SIG-M5 treated with dmso at 0.1 percent for 504 hours (cell line): ENCODE data around the gene TENM3.

ENCODE experiments used
- DNase-seq: peaks from one replicate; lab custom pipeline; 2025; ENCODE audit not compliant: unreplicated experiment; lab: John Stamatoyannopoulos, UW

TENM3 gene

DNA sequence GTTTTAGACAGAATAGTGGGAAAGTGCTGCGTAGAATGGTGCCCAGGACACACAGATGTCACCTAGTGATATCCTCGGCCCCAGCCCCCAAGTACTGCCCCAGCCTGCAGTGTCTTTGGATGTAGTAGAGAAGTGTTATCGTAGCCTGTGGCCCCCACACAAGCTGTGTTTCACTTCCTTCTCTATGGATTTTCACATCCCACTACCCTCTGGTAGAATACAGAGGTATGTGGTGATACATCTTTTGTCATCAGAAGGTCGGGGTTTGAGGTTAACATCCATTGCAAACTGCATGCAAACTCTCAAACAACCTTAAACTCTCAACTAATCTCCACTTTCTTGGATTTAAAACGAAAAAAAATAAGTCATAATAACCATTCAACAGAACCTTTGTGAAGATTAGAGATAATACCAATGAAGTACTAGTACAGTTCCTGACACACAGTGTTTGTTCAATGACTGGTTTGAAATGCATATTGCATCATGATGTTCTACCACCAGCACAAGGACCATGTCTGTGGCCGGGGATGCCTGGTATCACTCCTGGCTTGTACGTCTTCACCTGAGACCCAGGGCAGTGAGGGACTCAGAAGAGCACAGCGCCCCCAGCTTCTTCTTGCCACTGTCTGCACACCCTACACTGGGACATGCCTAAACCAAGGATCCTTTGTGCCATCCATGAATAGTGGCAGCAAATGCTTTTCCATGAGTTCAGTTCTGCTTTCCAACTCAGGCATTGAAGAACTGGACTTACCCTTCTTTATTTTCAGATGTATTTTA is 406.7 kb downstream of the TENM3 start:
- DNase-seq, result no peak

DNA sequence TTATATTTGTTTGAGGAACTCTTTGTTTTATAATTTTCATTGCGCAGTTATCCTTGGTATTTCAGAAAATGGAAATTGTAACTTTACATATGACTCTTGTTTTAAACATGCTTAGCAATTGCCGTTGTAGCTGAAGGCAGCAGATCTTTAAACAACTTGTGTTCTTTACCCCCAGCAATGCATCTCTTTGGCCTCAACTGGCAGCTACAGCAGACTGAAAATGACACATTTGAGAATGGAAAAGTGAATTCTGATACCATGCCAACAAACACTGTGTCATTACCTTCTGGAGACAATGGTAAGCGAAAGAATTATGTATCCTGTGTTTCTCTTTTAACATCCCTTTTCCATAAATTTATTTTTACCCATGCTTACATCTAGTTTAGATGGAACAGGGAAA is 410.4 kb downstream of the TENM3 start:
- DNase-seq, result no peak

DNA sequence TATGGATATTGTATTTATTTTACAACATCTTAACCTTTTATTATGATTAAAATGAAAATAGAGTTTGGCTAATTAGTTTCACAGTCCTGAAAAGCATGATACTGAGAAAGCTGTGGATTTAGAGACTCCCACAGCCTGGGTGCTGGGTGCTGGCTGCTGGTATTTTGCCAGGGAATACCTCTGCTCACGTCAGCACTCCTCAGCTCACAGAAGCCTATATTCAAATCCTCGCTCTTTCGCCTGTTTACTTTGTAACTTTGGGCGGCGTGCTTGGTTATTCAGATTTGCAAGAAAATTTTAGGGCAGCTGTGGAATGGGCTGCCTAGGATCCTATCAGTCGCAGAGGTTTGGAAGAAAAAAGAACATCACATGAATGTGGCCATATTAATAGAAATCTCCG is 412.1 kb downstream of the TENM3 start:
- no peak for DNase-seq

DNA sequence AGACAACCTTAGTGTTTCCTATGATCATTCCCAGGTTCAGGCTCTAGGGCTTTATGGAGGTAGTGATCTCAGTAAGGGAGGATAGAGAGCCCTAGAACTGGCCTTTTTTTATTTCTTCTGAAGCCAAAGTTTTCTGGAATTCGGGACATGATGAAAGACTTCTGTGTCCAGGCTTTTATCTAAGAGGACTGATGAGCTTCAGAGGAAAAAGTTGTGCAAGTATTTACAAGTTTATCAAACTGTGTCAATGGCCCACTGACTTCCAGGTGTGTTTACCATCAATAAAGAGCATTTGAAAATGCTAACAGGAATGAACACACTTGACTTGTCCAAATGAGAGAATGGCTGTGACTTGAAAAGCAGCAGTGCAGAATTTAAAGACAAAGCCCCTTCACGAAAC is 419.3 kb downstream of the TENM3 start:
- DNase-seq, result no peak

DNA sequence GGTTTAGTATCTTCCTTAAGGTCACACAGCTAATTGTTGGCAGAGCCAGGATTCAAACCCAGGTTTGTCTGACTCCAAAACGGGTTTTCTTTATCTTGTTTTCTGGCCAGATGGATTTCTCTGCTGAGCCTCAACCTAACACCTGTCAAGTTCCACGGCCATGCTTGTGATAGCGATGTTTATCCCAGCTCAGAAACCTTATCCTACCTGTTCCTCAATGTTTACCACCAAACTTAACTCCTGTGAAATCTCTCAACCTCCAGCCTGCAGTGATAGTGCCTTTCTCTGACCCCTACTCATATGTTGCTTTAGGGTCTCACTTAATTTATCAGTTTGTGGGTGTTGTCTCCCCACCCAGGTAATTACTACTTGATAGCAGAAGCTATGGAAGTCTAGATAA is 428.0 kb downstream of the TENM3 start:
- DNase-seq, result no peak

DNA sequence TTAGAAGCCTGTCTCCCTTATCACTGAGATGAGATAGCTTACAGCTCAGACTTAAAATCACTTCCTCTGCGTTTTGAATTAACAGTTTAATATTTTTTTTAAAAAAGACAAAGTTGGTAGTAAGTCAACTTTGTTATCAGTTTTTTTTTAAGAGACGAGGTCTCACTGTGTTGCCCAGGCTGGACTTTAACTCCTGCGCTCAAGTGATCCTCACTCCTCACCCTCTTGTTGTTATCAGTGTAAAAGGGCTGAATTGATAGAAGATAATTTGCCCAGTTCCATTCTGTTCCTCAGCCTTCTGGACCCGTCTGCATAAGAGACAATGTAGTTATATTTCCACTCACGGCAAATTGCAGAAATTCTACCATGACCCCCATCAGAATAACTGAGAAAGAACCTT is 428.5 kb downstream of the TENM3 start:
- no peak for DNase-seq

DNA sequence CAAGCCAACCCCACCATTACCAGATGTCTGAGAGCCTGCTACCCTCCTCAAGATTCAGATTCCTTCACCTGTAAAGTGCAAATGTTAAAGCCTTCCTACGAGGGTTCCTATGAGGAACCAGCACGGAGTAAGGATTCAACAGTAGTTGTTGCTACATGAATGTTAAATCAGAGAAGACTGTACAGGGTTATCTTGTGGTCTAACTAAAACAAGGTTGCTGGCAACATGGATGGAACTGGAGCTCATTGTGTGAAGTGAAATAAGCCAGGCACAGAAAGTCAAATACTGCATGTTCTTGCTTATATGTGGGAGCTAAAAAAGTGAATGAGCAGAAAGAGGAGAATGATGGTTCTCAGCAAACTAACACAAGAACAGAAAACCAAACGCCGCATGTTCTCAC is 435.4 kb downstream of the TENM3 start:
- DNase-seq, result no peak

DNA sequence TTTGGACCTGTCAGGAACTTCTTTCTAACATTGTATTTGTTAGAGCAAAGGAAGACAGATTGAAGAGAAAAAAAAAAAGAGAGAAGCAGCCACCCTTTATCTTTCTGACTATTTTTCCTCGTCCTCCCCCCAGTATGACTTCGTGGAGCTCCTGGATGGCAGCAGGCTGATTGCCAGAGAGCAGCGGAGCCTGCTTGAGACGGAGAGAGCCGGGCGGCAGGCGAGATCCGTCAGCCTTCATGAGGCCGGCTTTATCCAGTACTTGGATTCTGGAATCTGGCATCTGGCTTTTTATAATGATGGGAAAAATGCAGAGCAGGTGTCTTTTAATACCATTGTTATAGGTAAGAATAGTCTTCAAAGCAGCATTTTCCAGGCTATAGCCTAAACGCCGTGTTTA is 436.3 kb downstream of the TENM3 start:
- DNase-seq, result no peak

DNA sequence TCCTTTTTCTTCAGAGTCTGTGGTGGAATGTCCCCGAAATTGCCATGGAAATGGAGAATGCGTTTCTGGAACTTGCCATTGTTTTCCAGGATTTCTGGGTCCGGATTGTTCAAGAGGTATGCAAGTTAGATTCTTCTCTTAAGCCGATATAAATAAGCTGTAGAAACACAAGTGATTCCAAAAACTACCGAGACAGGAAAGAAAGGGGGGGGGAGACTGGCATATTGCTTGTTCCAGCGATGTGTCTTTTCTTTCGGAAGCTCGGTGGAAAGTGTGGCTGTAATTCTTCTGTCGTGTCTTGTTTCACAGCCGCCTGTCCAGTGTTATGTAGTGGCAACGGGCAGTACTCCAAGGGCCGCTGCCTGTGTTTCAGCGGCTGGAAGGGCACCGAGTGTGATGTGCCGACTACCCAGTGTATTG is 437.0 kb downstream of the TENM3 start:
- DNase-seq, result no peak

DNA sequence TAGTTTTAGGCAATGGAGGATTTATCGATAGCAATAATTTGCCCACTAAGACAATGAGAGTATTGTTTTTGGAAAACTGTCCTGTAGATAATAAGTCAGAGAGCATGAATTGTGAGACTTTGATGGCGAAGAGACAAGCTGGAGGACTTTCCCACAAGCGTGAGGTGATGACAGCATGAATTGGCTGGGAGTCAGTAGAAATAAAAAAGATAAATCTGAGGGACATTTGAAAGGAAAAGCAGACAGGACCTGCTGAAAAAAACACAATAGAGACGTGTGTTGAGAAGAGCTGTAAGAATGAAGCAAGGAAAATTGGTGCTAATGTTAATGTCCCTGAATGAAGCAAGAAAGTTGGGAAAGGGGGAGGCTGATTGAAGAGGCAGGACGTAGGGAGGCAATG is 440.5 kb downstream of the TENM3 start:
- DNase-seq, result no peak

DNA sequence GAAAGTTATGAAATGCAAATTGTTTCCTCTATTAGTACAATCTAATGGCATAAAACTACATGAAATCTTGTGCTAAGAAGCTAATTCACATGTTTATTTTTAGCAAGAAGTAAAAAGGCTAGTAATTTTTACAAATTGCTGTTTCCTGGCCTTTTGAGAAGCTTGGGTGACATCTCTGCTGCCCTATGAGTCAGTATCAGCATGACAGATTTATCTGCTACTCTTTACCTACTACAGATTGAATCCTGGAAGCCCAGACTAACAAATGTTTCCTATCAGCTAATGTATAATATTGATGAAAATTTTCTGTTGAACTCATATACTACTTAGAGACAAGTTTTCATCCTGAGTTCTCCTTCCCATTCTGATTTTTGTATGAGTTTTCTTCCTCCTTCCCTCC is 441.6 kb downstream of the TENM3 start:
- no peak for DNase-seq

DNA sequence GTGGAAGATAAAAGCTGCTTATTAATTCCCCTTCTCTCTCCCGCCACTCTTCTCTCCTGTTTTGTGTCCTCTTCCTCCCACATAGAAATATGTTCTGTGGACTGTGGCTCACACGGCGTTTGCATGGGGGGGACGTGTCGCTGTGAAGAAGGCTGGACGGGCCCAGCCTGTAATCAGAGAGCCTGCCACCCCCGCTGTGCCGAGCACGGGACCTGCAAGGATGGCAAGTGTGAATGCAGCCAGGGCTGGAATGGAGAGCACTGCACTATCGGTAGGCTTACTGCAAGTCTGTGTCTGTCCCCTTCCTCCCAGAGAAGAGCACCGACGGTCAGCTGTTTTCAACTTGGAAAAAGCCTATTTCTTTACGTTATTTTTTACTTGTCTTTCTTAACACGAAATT is 444.9 kb downstream of the TENM3 start:
- DNase-seq, result no peak

DNA sequence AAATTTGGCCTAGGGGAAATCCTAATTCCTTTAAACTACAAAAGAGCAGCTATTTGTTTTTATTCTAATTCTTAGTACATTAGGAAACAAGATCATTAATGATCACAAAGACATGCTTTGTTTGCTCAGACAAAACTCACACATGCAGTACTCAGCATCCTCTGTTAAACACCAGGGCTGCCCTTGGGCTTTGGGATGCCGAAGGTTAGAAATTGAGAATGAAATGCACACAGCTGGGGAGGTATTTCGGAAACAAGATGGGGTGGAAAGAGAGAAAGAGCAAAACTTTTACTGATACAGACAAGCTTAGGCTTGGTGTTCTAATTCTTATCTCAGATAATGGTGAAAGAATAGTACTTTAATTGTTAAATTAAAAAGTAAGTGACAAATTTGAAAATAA is 451.3 kb downstream of the TENM3 start:
- DNase-seq, result no peak

DNA sequence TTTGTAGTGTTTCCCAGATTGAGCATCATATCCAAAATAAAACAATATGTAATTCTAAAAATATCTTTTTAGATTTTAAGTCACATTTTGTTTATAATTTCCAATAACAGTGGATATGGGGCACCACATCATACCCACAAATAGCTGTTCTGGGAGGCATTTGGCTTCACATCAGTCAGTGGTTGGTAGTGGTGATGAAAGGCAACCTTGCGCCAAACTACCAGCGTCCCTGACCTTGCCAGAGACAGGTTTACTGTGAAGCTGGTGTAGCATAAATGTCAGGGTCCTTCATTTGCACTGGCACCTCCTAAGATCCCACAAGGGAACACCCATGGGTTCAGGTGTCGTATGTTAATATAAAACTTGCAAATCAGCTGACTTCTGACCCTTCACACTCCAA is 451.8 kb downstream of the TENM3 start:
- DNase-seq, result no peak

DNA sequence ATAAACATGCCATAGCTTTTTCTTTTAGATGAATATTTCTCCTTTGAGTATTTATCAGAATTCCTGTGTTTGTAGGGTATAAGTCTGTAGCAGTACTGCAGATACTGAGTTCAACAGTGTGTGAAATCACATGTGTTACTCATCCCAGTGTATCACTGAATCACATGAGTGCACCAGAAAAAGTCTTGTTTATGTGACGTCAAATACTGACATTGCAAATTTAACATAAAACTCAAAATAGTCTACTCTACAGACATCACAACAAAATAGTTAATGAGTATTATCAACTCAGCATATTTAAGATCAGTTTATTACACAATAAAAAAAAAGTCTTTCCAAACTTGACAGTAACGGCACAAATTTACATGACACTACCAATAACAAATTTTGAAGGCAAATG is 452.6 kb downstream of the TENM3 start:
- DNase-seq, result no peak

DNA sequence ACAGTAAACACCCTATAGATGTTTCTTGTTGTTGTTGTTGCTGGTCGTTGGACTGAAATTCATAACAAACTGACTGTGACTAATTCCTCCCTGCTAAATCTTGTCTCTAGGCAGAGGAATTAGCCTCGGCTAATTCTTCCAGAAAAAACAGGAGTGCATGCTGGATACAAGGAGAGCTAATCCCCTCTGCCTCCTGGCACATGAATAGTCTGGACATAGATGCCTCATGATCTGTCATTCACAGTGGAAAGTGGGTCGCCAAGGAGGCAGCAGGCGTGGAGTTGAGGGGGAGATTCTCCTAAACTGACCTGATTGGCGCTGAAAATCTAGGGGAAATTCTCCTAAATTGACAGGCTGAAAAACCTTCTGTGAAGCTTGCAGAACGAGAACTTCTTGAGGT is 453.9 kb downstream of the TENM3 start:
- DNase-seq, result no peak

DNA sequence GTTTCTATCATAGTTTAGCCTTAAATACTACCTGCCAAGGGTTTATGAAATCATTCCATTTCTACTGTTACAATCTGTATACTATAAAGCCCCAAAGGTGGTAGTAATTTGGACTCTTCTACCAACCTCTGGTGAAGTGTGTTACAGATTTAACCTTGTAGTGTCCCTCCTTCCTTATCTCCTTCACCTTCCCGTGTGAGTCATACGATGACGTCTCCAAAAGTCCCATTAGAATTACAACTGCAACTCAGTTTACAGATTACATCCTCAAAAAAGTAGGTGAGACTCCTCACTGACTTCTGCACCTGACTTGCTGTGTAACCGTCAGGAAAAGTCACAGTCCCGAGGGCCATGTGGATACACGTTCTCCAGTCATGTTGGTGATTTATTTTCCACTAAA is 455.0 kb downstream of the TENM3 start:
- no peak for DNase-seq

DNA sequence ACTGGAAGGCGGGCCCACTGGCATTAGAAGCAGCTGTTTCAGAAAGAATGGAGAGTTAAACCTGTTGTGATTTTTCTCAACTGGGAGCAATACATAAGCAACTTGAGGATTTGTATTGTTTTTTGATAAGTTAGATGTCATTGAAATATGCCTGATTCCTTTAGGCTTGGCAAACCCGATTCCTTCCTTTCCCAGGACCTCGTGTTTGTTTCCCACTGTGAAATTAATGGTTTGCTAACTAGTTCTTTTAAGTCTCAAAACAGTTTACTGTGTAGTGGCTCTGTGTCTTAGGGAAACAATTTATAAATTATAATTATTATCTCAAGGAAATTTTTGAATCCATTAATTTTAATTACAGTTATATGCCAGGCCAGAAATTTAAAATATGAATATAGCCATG is 456.0 kb downstream of the TENM3 start:
- DNase-seq, result no peak

DNA sequence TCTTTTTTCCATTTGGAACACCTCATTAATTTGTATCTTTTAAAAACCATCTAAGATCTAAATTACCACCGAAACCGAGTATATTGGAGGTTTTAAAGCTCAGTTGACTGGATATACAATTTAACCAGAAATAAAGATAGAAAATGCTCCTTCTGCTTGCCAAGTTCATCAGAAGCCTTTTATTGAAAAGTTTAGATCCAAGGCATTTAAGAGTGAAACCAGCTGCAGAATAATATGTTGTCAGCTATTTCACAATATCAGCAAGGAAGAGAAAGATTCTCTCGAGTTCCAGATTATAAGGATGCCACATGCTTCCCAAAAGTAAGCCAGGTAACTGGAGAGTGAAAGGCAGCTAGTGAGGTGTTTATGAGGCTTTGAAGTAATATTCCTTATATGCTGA is 456.6 kb downstream of the TENM3 start:
- no peak for DNase-seq

DNA sequence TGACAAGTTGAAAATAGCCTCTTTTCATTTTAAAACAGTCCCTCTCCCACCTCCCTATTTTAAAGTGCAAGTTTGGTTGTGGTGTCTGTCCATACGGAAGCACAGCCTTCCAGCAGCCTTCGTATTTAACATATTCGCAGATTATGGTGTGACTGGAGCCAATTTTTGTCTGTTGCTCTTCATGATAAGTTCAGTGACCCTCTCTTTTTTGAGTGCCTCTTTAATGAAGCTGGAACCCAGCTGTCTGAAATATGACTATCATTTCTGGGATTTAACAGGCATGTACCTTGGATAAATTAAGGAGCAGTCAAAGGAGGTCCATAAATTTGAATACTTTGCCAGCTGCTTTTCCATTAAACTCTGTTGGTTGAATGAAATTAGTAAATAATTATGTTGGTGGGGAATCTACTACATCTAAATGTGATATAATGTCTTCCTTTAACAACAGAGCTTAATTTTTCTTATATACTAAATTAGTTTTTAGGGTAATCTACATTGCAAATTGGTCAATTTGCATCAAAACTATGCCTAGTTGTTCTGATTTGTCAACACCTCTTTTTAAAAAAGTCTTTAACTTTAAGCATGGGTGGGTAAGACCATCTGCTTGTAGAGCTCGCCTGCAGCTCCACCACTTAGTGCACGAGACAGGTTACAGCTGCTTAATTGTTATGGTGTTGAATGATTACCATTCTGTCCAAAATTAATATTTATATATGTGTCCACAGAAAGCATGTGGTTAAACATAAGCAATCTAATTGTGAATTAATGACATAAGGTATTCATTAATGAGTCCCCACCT is 457.4 kb downstream of the TENM3 start:
- DNase-seq, result no peak

DNA sequence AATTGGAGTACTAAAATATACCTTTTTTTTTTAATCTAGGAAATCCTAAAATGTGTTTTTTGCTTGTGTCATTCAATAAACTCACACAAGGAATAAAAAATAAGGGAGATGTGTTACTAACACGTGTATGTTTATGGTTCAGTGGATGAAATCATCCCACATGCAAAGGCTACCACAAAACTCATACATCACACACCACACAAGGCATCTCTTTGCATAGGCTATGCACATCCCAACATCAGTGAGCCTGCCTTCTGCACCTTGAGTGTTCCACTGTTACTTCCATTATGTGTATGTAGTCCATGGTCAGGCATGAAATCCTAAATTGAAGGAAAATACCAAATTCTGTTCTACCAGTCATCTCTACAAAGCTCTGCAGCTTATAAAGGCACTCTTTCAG is 460.9 kb downstream of the TENM3 start:
- DNase-seq, result no peak

DNA sequence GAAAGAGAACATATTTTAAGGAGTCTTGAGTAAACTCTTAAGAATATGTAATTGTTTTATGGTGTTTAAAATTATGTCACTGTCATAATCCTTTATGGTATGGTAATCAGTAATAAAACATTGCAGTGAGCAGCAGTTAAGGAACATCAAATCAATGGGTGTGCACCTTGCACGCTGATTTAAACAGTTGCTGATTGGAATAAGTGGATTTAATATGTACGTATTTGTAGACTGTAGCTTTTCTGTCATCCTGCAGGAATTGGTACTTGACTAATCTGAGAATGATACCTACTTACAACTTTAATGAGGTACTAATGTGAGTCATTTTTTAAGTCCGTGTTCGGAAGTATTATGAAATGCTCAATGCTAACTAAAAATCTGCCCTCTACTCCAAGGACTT is 461.7 kb downstream of the TENM3 start:
- no peak for DNase-seq

DNA sequence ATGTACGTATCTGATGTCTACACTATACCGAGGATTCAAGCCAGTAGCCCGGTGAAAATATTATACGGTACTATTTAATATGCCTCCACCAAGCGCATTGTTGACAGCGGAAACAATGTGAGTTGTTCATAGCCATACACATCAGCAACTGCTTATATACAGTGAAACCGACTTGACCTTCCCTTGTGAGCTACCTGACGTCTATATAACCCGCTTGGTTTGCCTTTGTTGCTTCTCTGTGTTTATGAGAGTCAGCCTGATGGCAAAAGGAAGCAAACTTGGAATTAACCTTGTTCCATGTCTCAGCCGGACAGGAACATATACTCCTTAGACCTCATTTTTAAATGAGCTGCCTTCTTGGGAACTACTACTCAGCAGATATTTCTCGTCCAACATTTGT is 462.2 kb downstream of the TENM3 start:
- DNase-seq, result no peak
